Measurements from ENCODE around the gene LAMC2.

LAMC2 gene

DNA sequence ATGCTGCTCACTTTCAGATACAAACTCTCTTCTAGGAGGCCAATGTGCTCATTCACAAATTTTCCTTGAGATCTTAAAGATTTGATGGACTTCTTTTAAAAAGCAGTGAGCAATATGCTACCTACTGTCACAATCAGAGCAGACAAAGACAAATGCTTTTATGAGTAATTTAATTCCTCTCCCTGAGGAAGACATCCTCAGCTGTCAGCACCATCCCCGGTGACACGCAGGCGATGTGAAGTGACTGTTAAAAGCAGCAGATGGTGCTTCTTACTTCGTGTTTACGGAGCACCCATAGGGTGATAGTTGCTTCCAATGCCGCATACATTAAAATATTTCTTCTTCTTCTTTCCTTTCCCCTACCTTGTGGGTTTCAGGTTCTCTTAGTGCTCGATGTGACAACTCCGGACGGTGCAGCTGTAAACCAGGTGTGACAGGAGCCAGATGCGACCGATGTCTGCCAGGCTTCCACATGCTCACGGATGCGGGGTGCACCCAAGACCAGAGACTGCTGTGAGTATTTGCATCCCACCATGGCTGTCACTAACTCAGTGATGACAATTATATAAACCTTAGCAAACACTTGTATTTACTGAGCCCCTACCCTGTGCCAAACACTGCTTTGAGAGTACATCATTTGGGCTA is 29.1 kb downstream of the LAMC2 start:
- ATAC-seq, result no peak

DNA sequence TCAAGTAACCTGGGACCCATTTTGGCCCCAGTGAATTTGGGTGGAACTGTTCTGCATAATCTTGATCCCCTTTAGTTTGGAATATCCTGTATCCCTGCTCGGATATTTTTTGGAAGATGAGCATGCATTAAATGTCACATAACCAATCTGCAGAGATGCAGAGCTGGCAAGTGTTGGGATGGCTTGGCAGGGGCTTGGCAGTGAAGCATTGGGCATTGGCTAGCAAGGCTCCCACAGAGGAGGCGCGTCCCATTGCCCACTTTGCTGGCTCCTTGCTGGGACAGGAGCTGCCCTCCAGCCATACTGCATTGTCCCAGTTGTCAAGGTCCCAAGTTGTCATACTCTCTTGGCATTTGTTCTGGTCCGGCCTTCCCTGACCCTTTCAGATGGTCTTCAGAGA is 29.9 kb downstream of the LAMC2 start:
- no peak for ATAC-seq

DNA sequence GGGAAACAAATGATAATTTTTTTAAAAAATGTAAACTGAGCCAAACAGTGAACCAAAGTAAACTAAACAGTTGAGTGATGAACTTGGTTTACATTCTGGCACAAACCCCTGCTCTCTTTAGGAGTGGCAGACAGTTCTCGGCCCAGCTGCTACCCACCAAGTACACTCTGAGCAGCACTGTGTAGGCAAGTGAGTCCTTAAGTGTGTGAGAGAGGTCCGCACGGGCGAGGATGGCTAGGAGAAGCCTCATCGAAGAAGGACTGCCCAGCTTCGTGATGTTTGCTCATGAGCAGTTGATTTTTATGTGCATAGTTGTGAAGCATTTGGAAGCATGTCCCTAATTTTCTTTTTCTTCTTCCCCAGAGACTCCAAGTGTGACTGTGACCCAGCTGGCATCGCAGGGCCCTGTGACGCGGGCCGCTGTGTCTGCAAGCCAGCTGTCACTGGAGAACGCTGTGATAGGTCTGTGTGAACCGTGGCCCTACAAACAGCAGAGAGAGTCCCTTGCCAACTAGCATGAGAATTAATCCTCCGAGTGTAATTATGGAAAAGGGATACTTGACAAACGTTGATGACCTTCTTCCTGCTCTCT is 32.1 kb downstream of the LAMC2 start:
- no peak for ATAC-seq

DNA sequence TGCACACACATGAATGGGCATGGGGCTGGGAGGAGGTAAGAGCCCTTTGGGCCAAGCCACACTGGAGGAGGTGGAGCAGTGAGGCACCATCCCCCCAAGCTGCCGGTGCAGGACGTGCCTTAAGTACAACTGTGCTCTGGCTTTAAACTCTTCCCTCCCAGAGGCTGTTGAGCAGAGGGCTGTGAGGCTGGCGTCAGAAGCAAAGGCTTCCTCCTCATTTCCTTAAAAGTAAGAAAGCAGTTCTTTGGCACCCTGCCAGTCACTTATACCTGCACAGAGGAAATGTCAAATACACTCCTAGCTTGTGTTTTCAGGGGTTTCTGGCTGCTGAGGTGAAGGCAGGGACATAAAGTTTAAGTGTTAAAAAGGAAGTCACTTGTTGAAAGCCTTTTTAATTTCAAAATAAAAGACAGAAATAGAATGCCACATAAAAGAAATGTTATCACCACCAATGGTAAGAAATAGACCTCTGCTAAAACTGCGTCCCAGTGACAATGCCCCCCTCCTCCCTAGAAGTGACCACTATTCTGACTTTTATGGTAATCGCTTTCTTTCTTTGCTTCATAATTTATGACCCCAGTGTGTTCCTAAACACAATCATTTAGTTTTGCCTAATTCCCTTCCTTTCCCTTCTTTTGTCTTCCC is 33.0 kb downstream of the LAMC2 start:
- peak in 1 of 2 donors; percentile 20 for ATAC-seq

DNA sequence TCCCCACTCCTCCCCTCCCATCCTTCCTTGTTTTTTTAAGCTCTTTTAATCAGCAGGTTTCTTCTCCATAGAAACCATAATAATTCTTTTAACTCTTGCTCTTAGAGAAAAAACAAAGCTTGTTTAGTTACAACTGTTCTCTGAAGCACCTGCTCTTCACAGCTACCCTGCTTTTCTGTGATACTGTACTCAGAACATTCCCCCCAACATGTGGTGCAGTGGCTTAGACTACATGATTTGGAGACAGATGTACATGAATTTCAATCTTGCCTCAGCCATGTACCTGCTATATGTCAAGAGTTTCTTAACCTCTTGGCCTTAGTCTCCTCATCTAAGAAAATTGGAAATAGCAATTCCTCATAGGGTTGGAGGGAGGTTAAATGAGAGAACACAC is 33.5 kb downstream of the LAMC2 start:
- ATAC-seq, result no peak

DNA sequence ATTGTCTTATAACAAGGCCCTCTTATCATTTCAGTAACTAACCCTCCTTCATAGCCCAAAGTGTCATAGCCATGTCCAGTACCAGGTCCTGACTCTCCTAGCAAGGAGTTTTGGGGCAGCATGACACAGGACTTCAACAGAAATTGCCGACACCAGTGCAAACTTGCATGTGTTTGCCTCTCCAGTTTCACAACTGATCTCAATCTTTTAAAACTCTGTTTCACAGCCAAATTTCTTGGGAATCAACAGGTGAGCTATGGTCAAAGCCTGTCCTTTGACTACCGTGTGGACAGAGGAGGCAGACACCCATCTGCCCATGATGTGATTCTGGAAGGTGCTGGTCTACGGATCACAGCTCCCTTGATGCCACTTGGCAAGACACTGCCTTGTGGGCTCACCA is 36.8 kb downstream of the LAMC2 start:
- ATAC-seq, result no peak

DNA sequence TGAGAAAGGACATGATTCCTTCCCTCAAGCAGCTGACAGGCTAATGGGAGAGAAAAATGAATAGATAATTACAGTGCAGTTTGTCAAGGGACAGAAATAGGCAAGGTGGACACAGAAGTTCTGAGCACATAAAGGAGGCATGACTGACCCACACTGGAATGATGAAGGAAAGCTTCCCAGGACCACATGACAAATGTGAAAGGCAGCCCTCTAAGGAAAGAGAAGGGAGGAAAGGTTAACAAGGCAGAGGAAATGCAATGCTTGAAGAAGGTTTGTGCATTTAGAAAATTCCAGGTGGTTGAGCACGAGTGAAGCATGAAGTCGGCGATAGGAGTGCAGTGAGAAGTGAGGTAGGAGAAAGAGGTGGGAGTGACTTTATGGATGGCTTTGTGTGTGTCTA is 37.4 kb downstream of the LAMC2 start:
- ATAC-seq, result no peak

DNA sequence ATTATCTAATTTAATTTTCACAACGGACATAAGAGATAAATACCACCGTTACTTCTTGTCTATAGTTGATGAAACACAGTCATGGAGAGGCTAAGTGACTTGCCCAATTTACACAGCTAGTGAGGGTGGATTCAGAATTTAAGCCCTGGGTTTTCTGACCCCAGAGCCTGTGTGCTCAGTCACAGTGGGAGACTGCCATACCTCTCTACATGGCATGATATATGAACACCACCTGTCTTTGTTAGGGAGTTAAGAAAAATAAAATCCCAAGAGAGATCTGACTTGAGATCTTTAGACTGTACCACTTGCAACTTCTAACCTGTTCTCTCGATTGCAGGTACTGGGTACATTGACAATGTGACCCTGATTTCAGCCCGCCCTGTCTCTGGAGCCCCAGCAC is 40.3 kb downstream of the LAMC2 start:
- no peak for ATAC-seq

DNA sequence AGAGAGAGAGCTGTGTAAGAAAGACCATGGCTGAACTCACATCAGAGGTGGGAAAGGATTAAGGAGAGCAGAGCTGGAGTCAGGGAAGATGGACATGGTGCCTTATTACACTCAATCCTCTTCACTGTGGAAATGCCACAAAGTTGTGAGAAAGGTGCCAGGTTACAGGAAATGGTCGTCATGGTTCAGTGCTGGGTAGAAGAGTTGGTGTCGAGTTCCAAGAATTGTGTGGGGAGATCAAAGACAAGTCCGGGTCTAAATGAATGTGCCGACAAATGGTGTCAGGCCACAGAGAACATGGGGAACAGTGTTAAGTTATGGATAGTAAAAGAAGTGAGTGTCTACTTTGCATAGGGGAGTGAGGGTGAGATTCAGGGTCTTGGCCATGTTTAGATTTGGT is 40.9 kb downstream of the LAMC2 start:
- ATAC-seq, result no peak

DNA sequence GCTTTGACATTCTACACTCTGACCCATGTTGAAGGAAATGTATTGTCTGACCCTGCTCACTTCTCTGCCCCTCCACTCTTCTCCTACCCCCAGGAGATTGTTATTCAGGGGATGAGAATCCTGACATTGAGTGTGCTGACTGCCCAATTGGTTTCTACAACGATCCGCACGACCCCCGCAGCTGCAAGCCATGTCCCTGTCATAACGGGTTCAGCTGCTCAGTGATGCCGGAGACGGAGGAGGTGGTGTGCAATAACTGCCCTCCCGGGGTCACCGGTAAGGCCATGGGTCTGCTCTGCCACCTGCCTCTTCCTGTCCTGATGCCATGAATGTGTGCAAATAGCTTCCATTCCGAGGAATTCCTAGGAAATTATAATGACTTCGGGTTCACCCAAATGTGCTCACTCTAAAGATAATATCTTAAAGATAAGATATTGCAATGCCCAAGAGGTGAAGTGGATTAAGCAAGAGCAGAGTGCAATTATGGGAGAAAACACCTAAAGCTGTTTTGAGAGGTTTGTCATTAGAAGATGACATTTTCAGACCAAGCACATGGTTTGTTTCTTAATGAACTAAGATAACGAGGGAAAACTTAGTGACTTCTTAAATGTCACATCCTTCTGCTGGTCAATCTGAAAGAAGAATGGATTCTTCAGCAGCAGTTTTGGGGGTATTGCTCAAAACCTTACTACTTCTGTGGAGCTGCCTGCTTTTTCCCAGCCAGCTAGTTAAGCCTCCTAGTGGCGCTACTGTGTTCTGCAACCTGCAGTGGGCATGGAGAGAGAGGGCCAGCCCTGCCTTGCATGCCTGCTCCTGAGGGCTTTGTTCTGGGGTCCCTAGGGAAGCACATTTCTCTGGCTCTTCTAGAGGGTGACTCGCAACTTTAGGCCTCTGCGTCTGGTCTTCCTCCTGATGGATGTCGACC is 41.6 kb downstream of the LAMC2 start:
- no peak for ATAC-seq

DNA sequence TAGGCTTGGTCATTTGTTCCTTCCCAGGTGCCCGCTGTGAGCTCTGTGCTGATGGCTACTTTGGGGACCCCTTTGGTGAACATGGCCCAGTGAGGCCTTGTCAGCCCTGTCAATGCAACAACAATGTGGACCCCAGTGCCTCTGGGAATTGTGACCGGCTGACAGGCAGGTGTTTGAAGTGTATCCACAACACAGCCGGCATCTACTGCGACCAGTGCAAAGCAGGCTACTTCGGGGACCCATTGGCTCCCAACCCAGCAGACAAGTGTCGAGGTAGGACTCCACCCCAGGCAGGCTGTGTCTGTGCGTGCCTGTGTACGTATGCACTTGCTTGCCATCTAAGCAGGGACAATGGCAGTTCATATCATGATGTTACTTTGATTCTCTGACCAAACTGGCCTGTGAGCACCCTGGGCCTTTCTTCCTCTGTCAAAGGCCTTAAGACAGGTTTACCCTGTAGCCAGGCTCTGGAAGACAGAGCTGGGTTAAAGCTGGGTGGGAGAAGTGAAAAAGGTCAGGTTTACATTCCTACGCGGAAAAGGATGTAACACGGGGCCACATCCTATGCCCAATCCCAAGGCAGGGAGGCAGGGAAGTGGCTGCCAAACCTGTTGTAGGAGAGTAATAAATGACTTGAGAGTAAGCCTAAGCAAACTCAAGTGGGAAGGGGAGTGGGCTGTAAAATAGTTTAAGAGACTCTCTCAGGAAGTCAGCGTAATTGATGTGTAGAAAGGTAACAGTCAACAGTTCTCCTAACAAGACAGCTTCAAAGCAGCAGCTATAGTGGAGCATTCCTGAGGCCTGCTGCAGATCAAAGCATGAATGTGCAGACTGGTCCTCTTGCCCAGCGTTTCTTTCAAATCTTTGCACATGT is 42.5 kb downstream of the LAMC2 start:
- no peak for ATAC-seq

DNA sequence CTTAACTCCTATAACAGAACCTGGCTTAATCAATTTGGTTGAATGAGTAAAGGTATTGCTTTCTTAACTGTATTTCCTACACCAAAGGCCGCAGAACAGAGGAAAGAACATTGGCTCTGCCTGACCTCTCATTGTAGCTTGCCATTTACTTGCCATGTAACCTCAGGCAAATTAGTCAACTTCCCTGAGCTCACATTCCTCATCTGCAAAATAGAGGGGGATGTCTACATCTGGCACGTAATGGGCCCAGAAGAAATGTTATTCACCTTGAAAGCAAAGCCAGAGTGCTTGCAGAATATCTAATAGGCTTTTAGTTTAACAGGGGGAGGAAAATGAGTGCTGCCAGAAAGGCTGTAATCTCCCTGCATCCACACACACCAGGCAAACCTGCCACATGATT is 44.3 kb downstream of the LAMC2 start:
- ATAC-seq, result no peak

DNA sequence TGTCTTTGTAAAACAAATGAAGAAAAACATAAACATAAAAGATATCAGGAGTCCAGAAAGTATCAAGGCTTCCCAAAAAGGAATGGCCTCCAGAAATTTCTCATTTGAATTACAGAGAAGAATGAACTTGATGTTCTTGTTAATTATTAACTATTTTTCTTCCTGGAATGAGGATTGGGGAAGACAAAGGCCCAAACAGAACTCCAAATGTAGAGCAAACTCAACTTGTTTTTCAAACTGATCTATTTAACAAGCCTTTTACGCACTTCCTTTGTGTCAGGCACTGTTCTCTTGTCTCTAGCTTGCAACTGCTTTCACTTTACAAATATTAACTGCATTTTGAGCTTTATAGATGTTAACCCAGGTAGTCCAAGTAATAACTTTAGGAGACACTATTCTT is 45.5 kb downstream of the LAMC2 start:
- ATAC-seq, result no peak

DNA sequence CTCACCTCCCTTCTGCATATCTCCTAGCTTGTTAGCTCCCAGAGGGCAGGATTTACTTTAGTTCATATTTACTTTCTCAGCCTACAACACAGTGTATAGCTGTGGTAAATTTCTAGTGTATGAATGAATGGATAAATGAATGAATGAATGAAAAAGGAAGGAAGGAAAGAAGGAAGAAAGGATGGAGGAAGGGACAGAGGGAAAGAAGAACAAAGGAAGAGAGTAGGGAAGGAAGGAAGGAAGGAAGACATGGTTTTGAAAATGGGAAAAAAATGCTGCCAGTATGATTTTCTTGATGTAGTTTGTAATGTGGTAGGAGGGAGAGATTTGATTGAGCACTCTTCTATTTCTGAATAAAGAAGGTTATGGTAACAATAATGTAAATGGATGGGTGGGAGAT is 47.0 kb downstream of the LAMC2 start:
- no peak for ATAC-seq

DNA sequence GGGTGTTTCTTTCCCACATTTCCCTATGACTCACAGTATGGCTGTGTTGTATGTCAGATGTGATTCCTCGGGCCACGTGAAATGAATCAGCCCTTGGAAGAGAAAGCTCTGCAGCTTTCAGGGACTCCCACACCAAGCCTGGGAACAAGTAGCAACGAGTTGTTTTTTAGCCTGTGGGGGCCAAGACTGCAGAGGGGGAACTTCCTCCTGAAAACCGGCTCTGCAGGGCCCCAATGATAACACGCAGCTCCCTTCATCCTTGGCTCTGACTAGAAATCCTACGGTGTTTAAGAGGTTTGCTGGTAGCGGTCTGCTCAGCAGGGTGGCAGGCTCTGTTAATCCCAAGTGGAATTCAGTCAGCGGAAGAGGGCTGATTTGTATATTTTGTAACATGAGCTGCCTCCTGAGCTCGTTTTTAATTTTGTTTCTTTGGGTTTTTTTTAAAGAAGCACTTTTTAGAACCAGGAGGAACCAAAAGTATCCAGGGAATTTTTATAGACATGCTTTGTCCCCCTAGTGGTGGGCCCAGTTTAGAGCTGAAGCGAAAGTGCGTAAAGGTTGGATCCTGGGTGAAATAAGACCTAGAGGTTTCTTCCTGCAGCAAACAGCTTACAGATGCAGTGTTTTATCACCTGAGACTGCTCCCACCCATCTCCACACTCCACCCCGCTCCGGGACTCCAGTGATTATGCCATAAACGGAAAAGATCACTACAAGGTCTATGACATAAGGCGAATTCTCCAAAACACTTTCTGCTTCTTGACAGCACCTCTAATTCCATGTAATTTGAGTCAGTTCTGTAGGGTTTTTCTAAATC is 48.8 kb downstream of the LAMC2 start:
- ATAC-seq, result no peak

DNA sequence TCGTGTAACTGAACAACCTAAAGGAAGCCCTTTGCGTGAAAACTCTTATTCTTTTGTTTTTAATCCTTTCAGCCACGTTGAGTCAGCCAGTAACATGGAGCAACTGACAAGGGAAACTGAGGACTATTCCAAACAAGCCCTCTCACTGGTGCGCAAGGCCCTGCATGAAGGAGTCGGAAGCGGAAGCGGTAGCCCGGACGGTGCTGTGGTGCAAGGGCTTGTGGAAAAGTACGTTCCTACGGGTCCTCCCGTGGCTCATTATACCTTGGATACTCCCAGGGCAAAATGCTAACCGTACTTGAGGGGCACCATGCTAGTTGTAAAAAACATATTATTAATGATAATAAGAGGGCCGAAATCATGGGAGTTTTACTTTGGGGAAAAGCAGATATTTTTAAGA is 49.4 kb downstream of the LAMC2 start:
- no peak for ATAC-seq

DNA sequence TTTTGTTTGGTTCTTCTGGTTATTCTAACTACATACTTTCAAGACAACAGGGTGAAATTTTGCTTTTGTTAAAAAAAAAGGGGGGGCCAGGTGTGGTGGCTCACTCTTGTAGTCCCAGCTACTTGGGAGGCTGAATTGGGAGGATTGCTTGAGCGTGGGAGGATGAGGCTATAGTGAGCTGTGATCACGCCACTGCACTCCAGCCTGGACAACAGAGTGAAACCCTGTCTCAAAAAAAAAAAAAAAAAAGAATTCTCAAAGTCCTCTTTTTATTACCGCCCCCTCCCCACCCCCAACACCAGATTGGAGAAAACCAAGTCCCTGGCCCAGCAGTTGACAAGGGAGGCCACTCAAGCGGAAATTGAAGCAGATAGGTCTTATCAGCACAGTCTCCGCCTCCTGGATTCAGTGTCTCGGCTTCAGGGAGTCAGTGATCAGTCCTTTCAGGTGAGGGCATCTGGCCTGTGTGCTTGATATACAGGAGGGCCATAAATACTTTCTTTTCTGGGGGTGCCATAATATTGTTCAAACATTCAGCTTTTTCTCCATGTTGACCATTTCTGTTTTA is 50.2 kb downstream of the LAMC2 start:
- no peak for ATAC-seq

DNA sequence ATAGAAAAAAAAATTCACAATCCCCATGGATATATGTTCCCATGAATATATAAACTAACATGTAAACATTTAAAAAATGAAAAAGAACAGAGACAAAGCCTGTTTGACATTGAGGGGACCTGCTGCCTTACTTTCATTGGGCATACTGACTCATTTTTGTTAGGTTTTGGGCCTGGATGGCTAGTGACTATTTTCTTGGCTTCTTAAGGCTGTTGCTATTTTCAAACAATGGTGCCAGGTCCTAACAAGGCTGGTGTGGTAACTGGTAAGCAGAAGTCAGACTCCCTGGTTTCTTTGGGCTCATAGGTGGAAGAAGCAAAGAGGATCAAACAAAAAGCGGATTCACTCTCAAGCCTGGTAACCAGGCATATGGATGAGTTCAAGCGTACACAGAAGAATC is 51.0 kb downstream of the LAMC2 start:
- no peak for ATAC-seq

DNA sequence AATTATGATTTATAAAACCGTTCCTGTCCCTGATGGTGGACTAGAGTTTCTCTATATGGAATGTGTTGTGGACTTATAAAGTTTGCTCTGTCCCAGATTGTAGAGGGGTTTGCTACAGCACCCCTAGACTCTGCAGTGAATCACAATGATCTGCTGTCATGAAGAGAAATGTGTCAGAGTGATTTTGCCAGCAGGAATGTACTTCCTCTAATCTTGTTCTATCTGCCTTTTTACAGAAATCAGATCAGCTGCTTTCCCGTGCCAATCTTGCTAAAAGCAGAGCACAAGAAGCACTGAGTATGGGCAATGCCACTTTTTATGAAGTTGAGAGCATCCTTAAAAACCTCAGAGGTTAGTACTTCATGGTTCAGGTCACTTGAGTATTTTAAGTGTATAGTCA is 52.0 kb downstream of the LAMC2 start:
- ATAC-seq, result no peak

DNA sequence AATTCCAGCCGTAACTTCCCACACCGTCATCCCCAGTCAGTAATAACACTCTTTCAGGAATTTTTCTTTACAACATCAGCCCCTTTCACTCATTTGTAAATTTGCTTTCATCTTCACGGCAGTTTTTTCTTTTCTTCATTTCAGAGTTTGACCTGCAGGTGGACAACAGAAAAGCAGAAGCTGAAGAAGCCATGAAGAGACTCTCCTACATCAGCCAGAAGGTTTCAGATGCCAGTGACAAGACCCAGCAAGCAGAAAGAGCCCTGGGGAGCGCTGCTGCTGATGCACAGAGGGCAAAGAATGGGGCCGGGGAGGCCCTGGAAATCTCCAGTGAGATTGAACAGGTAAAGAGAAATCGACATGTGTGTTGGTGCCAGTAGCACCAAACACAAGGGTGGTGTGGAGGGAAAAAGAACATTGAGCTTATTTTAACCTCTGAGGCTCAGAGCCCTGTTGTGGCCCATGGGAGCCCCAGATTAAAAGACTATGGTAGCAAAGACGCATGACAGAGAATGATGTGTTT is 53.2 kb downstream of the LAMC2 start:
- ATAC-seq, result no peak

All from activated CD4-positive, CD25-positive, alpha-beta regulatory T cell treated with anti-CD3 and anti-CD28 coated beads, Interleukin-2, amount 50 U/mL, for 24 hours (primary cell).